ENCODE results near the gene IQCF2. TPM values are rescaled to one million over a fixed set of nuclear protein-coding genes. Genes with fewer than 3 reads are reported as not detected.

The IQCF2 gene
- total RNA-seq, 2 donors from 2014 or later: not detected

Other genes starting within 250 kb of the IQCF2 start
- gene TEX264, start 190.4 kb upstream of the IQCF2 start, total RNA-seq: 10 to 100 TPM; 17.8 to 24.8 TPM
- gene GRM2, start 154.5 kb upstream of the IQCF2 start, total RNA-seq: under 1 TPM; 0.14 to 0.24 TPM
- gene IQCF6, start 82.4 kb upstream of the IQCF2 start, total RNA-seq: not detected
- not detected for gene IQCF5, start 14.0 kb downstream of the IQCF2 start, total RNA-seq
- not detected for gene IQCF1, start 41.7 kb downstream of the IQCF2 start, total RNA-seq
- 10 to 100 TPM; 13.4 to 14.9 TPM for gene RRP9, start 80.3 kb downstream of the IQCF2 start, total RNA-seq
- gene PARP3, start 80.7 kb downstream of the IQCF2 start, total RNA-seq: 10 to 100 TPM; 16.5 to 22.3 TPM
- not detected for gene GPR62, start 93.8 kb downstream of the IQCF2 start, total RNA-seq
- 10 to 100 TPM; 48.9 to 53.2 TPM for gene PCBP4, start 105.8 kb downstream of the IQCF2 start, total RNA-seq
- gene ABHD14B, start 112.4 kb downstream of the IQCF2 start, total RNA-seq: 10 to 100 TPM; 21.0 to 32.7 TPM
- 10 to 100 TPM in 1 of 2 donors, 1 to 10 TPM in 1; 8.4 to 18.6 TPM for gene ABHD14A, start 113.4 kb downstream of the IQCF2 start, total RNA-seq
- 10 to 100 TPM; 11.8 to 12.3 TPM for gene ACY1, start 121.9 kb downstream of the IQCF2 start, total RNA-seq
- gene RPL29, start 134.3 kb downstream of the IQCF2 start, total RNA-seq: 100 to 1,000 TPM; 657 to 687 TPM
- 10 to 100 TPM; 29.9 to 36.4 TPM for gene DUSP7, start 195.0 kb downstream of the IQCF2 start, total RNA-seq